ENCODE measurements around the gene BCAM.

GRCh38 chr19:44841231-44841630, 32.3 kb downstream of the BCAM start:
- TF ChIP-seq CTCF (conservative IDR thresholded peaks at IDR 0.05; ENCODE audit: low read length) = no peak
- no peak for TF ChIP-seq EZH2phosphoT487 (IDR thresholded peaks at IDR 0.05; ENCODE audit: borderline replicate concordance, low read depth, low read length)
